Fibroblast of gingiva (primary cell): Measurements from ENCODE around the gene ARHGAP1.

ENCODE experiments used
- DNase-seq: peaks from one replicate; pipeline ENCODE4 v3.0.0-alpha.2; 2011; ENCODE audit warnings: low read depth

Gene ARHGAP1

GRCh38 chr11:46700241-46701077, at the start of gene ARHGAP1, which contains the start of gene ZNF408:
ARHGAP1 (minus strand) TSS chr11:46700619; CDS start chr11:46696107, 4,512 bp downstream.
ZNF408 (plus strand) TSS chr11:46701031; CDS start chr11:46701048, 17 bp downstream.
- peak; percentile 98 for DNase-seq

DNA sequence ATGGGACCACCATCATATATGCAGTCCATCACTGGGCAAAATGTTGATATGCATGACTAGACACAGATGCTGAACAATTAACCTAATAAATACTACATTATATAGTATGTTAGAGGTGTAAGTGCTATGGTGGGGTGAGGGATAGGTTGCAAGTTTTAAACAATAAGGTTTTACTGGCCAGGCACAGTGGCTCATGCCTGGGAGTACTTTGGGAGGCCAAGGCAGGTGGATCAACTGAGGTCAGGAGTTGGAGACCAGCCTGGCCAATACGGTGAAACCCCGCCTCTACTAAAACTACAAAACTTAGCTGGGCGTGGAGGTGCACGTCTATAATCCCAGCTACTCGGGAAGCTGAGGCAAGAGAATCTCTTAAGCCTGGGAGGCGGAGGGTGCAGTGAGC, 46.7 kb upstream of the ARHGAP1 start:
- DNase-seq: no peak

DNA sequence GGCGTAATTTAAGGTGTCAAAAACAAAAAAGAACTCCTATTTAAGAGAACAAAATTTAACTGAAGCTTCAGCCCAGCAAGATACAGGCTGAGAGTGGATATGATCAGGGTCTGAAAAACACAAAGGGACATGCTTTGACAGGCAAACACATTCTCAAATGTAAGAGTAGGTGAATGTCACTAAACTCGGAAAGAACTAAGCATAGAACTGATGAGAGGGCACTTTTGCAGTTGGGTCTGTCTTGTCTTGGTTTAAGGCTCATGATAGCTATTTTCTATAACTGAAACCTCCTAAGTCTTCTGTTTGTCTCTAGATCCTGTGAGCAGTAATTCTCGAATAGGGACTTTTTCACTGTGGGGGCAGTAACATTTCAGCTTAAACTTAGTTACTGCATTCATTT, 45.6 kb upstream of the ARHGAP1 start:
- DNase-seq: no peak

- DNase-seq: no peak
Observed at GRCh38 chr11:46745328-46745727, 44.9 kb upstream of the ARHGAP1 start.

GRCh38 chr11:46743693-46744339, 43.4 kb upstream of the ARHGAP1 start:
- DNase-seq: no peak

- DNase-seq: no peak
Observed at GRCh38 chr11:46743043-46743442, 42.6 kb upstream of the ARHGAP1 start.

DNA sequence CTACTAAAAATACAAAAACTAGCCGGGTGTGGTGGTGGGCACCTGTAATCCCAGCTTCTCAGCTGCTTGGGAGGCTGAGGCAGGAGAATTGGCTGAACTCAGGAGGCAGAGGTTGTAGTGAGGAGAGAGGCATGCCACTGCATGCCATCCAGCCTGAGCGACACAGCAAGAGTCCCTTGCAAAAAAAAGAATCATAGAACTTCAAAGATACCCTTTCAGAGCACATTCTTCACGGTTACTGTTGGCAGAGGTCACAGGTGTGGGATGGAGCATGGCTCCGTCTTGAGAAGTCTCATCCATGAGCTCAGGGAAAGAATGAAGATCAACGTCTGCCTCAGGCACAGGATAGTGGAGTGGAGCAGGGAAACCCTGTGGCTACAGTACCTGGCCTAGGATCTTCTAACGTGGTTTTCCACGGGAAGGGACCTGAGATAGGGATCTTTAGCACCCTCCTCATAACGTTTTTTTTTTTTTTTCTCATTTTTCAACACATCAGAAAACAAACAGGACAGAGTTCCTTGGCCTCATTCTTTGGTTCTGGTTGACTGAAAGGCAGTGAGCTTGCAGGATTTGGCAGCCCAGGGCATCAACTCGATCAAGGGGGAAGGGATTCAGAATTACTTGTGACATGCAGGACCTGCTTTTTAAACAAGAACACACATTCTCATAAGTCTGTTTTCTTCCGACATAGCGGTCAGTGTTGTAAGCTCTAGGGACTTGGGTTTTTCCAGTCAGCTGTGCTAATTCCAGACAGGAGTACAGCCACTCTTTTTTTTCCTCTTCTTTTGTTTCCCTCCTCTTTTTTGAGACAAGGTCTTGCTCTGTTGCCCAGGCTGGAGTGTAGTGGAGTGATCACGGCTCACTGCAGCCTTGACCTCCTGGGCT, 41.4 kb upstream of the ARHGAP1 start:
- no peak for DNase-seq

GRCh38 chr11:46738887-46739286, 38.5 kb upstream of the ARHGAP1 start:
- no peak for DNase-seq

DNA sequence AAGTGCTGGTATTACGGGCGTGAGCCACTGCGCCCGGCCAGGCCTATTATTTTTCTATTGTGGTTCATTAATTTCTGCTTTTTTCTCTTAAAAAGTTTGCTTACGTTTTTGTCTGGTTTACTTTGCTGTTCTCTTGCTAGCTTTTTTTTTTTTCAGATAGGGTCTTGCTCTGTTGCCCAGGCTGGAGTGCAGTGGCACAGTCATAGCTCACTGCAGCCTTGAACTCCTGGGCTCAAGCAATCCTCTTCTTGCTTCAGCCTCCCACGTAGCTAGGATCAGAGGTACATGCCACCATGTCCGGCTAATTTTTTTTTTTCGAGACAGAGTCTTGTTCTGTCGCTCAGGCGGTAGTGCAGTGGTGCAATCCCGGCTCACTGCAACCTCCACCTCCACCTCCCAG, 37.3 kb upstream of the ARHGAP1 start:
- DNase-seq: no peak

- DNase-seq: no peak
Observed at GRCh38 chr11:46736615-46737014, 36.2 kb upstream of the ARHGAP1 start.

DNA sequence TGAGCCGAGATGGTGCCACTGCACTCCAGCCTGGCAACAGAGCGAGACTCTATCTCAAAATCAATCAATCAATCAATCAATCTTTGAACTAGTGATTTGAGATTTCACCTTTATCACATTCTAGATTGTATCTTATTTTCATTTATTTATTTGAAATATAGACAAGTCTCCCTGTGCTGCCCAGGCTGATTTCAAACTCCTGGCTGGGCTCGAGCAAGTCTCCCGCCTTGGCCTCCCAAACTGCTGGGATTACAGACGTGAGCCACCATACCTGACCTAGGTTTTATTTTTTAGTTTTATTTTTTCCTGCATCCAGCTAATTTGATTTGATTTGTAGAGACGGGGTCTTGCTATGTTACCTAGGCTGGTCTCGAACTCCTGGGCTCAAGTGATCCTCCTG, 35.7 kb upstream of the ARHGAP1 start:
- DNase-seq: no peak

- DNase-seq: no peak
Observed at GRCh38 chr11:46733234-46733633, 32.8 kb upstream of the ARHGAP1 start.

- no peak for DNase-seq
Observed at GRCh38 chr11:46731545-46731944, 31.1 kb upstream of the ARHGAP1 start.

DNA sequence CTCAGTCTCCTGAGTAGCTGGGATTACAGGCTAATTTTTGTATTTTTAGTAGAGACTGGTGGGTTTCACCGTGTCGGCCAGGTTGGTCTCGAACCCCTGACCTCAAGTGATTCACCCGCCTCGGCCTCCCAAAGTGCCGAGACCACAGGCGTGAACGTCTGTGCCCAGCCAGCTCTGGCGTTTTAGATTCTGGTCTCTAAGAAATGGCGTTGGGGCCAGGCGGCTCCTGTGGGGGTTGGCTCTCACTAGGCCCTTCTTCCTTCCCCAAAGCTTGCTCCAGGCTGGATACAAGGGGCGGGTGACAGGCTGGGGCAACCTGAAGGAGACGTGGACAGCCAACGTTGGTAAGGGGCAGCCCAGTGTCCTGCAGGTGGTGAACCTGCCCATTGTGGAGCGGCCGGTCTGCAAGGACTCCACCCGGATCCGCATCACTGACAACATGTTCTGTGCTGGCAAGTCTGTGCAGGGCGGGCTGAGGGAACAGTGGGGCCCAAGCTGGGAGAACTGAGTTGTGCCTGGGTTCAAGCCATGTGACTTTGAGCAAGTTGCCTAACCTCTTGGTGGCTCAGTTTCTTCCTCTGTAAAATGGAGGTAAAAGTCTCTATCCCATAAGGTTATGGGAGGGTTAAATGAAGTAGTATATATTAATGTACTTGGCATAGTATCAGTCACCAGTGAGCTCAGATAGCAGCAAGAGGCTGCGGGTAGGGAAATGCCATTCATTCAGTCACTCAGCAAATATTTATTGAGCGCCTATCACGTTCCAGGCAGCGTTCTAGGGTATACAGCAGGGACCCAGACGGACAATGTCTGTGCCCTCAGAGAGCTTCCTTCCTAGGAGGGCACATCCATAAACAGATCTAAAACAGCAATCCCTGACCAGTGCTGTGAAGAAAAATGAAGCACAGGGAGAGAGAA, 28.9 kb upstream of the ARHGAP1 start:
- DNase-seq: no peak

GRCh38 chr11:46728659-46729040, 28.2 kb upstream of the ARHGAP1 start:
- DNase-seq: no peak

DNA sequence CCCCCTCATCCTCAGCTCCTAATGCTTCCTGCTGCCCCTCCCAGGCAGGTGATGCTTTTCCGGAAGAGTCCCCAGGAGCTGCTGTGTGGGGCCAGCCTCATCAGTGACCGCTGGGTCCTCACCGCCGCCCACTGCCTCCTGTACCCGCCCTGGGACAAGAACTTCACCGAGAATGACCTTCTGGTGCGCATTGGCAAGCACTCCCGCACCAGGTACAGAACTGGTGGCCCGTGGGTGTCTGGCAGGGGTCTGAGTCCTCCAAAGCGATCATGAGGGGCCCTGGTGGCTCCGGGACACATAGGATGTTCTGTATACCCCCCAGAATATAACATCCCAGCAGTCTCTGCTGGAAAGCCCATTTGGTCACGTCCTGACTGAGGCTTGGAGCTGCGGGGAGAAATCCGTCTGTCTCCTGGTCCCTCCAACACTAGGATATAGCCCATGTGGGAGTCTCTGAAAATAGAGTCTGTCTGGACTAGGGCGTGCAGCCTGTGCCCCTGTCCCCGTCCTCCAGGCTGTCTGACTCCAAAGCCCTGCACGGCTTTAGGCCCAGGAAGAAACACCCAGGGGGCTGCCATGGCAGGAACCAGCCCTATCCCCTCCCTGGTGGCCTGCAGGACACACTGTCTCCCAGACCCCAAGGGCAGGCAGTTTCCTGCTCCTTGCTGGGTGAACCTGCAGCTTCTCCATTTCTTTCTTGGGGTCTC, 27.7 kb upstream of the ARHGAP1 start:
- no peak for DNase-seq

DNA sequence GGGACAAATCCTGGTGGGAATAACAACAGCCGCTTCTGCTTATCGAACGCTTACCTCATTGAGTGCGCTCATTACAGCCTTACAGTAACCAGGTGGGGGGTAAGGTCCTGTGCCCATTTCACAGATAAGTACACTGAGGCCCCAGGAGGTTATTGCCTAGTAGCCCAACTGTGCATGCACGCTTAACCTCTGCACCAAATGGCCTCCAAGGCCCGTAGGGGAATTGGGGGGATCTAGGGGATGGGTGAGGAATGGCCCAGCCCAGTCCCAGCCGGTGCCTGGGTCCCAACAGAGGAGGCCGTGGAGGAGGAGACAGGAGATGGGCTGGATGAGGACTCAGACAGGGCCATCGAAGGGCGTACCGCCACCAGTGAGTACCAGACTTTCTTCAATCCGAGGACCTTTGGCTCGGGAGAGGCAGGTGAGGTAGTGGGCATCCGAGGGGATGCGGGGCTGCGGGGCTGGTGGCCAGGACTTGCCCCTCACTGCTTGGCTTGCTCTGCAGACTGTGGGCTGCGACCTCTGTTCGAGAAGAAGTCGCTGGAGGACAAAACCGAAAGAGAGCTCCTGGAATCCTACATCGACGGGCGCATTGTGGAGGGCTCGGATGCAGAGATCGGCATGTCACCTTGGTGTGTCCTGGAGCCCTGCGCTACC, 25.9 kb upstream of the ARHGAP1 start:
- no peak for DNase-seq

DNA sequence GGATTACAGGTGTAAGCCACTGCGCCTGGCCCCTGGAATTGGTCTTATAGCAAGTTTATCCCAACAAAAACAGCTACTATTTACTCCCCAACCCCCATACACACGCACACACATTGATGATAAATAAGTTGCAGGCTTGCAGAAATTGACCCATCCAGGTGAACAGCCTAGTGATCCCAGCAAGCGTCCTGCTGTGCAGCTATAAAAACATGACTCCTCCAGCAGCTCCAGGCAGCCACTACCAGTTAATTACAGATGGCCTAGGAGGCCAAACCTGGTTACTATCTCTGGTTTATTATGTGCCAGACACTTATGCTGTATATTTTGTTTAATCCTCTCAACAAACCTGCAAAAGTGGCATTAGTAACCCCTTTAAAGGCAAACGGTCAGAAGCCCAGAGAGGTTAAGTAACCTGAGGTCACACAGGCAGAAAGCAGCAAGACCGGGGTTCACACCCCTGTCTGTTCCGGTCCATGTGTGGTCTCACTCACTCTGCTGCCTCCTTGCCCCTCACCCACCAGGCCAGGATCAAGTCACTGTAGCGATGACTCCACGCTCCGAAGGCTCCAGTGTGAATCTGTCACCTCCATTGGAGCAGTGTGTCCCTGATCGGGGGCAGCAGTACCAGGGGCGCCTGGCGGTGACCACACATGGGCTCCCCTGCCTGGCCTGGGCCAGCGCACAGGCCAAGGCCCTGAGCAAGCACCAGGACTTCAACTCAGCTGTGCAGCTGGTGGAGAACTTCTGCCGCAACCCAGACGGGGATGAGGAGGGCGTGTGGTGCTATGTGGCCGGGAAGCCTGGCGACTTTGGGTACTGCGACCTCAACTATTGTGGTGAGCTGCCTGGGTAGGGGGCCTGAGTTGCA, 25.2 kb upstream of the ARHGAP1 start:
- DNase-seq: no peak

GRCh38 chr11:46724088-46724487, 23.7 kb upstream of the ARHGAP1 start:
- DNase-seq: no peak
